Caco-2 (cell line): ENCODE data around the gene TEX9. TPM values are rescaled to one million over a fixed set of nuclear protein-coding genes. Genes with fewer than 3 reads are reported as not detected.

Experiments used
- BruUV-seq: library from RNA; stranded (reverse); fragments of 400-500 nt; replicated peaks from 2 replicates; lab custom pipeline; 2021; lab: Mats Ljungman, UMichigan
- CTCF ChIA-PET: fragments of 300-600 bp; sonication (Branson Sonifier 250); formaldehyde crosslinking; loops from one replicate; lab custom pipeline; 2022; ENCODE audit warnings: antibody characterized with exemption; lab: Charles Lee
- POLR2A ChIA-PET: fragments of 300-600 bp; sonication (Branson Sonifier 250); formaldehyde crosslinking; loops from one replicate; lab custom pipeline; 2022; ENCODE audit warnings: antibody characterized with exemption; lab: Charles Lee
- DNase-seq, 2 experiments: peaks; one replicate each; pipeline versions ENCODE4 v3.0.0 to v3.0.0-alpha.2; 2020 to 2022
- H3K27me3 ChIP-seq: replicated peaks from 2 replicates; pipeline ENCODE4 v1.6.0; 2011; ENCODE audit warnings: low read length; ENCODE audit not compliant: control insufficient read depth, insufficient read depth
- H3K36me3 ChIP-seq: 2 replicates; pipeline ENCODE4 v1.5.1; 2011; ENCODE audit warnings: low read length; ENCODE audit not compliant: control insufficient read depth, insufficient read depth
- H3K4me1 ChIP-seq: fragments of 250-450 bp; sonication (Bioruptor Pico); 2 replicates; pipeline ENCODE4 v1.5.1; 2020; ENCODE audit warnings: mild to moderate bottlenecking
- H3K4me3 ChIP-seq: 2 replicates; pipeline ENCODE4 v1.5.1; 2011; ENCODE audit warnings: low read depth, mild to moderate bottlenecking, control low read depth, low read length
- H3K9me3 ChIP-seq: fragments of 250-450 bp; sonication (Bioruptor Pico); 2 replicates; pipeline ENCODE4 v1.5.1; 2020; ENCODE audit warnings: mild to moderate bottlenecking, moderate library complexity
- H3K27ac Mint-ChIP-seq: one replicate; pipeline ENCODE4 v1.8.0; 2022; ENCODE audit warnings: mixed read lengths; ENCODE audit not compliant: unreplicated experiment
- H3K27me3 Mint-ChIP-seq: one replicate; pipeline ENCODE4 v1.8.0; 2022; ENCODE audit warnings: mixed read lengths; ENCODE audit not compliant: insufficient read depth, unreplicated experiment
- H3K36me3 Mint-ChIP-seq: one replicate; pipeline ENCODE4 v1.8.0; 2022; ENCODE audit warnings: mild to moderate bottlenecking, mixed read lengths; ENCODE audit not compliant: insufficient read depth, unreplicated experiment
- H3K4me1 Mint-ChIP-seq: one replicate; pipeline ENCODE4 v1.8.0; 2022; ENCODE audit warnings: low read depth, mixed read lengths; ENCODE audit not compliant: unreplicated experiment
- H3K4me3 Mint-ChIP-seq: one replicate; pipeline ENCODE4 v1.8.0; 2022; ENCODE audit warnings: mild to moderate bottlenecking, moderate library complexity, mixed read lengths; ENCODE audit not compliant: unreplicated experiment
- H3K9me3 Mint-ChIP-seq: one replicate; pipeline ENCODE4 v1.8.0; 2022; ENCODE audit warnings: mixed read lengths; ENCODE audit not compliant: unreplicated experiment
- CTCF ChIP-seq, 2 experiments: fragments of 200-600 bp in 1 of 2; IDR thresholded peaks; 1 replicate in 1 of 2; 2 replicates in 1 of 2; pipeline versions ENCODE4 v1.5.1 to v1.8.0; 2011 to 2022; ENCODE audit warnings: antibody characterized with exemption in 1 of 2, control low read depth in 1 of 2, inconsistent platforms in 1 of 2, low read depth in 1 of 2, low read length in 1 of 2, mild to moderate bottlenecking in 1 of 2, moderate library complexity in 1 of 2; ENCODE audit not compliant: insufficient read depth in 1 of 2, severe bottlenecking in 1 of 2, unreplicated experiment in 1 of 2
- intact Hi-C: fragments of 100-400 bp; cut with micrococcal nuclease; formaldehyde crosslinking; loops from one replicate; pipeline ENCODE4 v1.10.0; 2022; ENCODE audit not compliant: unreplicated experiment
- total RNA-seq: library from RNA; stranded (reverse); gene quantifications from 2 replicates; pipeline ENCODE4 v1.2.3, GENCODE V29; 2022

TEX9 gene
- total RNA-seq, 1 experiment from 2014 or later, result 1.9 TPM

- Mint-ChIP-seq H3K36me3 (no peaks in the 10 kb centered on the region), H3K4me1 (no peaks in the 10 kb centered on the region), H3K27me3 (peaks cover 18% of the 10 kb centered on the region), H3K4me3 (no peak overlapping the region), H3K27ac (no peak overlapping the region), H3K9me3 (peaks cover 2% of the 10 kb centered on the region)
- Histone ChIP-seq H3K36me3 (no peaks in the 10 kb centered on the region), H3K4me1 (no peaks in the 10 kb centered on the region), H3K9me3 (no peaks in the 10 kb centered on the region), H3K27me3 (no peaks in the 10 kb centered on the region), H3K4me3 (no peak overlapping the region)
- CTCF ChIA-PET, result no interaction called here
- DNase-seq, result no peak
- intact Hi-C loops, result no loop called here
- POLR2A ChIA-PET, result no interaction called here
- no TSS peak for BruUV-seq
- TF ChIP-seq CTCF (IDR thresholded peaks at IDR 0.05; ENCODE audit: insufficient read depth in 1 of 2, low read depth in 1 of 2, low read length in 1 of 2, severe bottlenecking in 1 of 2, unreplicated experiment in 1 of 2), result no peak
Observed at GRCh38 chr15:56325186-56325585, 40.0 kb upstream of the TEX9 start.

- no peak for DNase-seq
- no peak overlapping the region for H3K27ac Mint-ChIP-seq
- intact Hi-C loops, result no loop called here
- H3K9me3 Mint-ChIP-seq, result peaks cover 18% of the 10 kb centered on the region
- no peak for TF ChIP-seq CTCF (IDR thresholded peaks at IDR 0.05; ENCODE audit: insufficient read depth in 1 of 2, low read depth in 1 of 2, low read length in 1 of 2, severe bottlenecking in 1 of 2, unreplicated experiment in 1 of 2)
- Histone ChIP-seq H3K36me3 (no peaks in the 10 kb centered on the region), H3K27me3 (no peaks in the 10 kb centered on the region), H3K4me1 (no peaks in the 10 kb centered on the region), H3K9me3 (no peaks in the 10 kb centered on the region), H3K4me3 (no peak overlapping the region)
- no peaks in the 10 kb centered on the region for H3K36me3 Mint-ChIP-seq
- H3K4me3 Mint-ChIP-seq, result no peak overlapping the region
- BruUV-seq, result no TSS peak
- H3K27me3 Mint-ChIP-seq, result peaks cover 11% of the 10 kb centered on the region
- CTCF ChIA-PET, result no interaction called here
- no peaks in the 10 kb centered on the region for H3K4me1 Mint-ChIP-seq
- POLR2A ChIA-PET, result no interaction called here
Observed at GRCh38 chr15:56327721-56328502, 37.3 kb upstream of the TEX9 start.

GRCh38 chr15:56337084-56337725 lies 28.0 kb upstream of the TEX9 start:
- no peaks in the 10 kb centered on the region for H3K27me3 ChIP-seq
- CTCF ChIA-PET, result no interaction called here
- POLR2A ChIA-PET, result no interaction called here
- DNase-seq, result no peak
- Mint-ChIP-seq H3K27ac (no peak overlapping the region), H3K27me3 (peaks cover 4% of the 10 kb centered on the region), H3K4me3 (no peak overlapping the region), H3K36me3 (no peaks in the 10 kb centered on the region), H3K9me3 (peaks cover 18% of the 10 kb centered on the region), H3K4me1 (no peaks in the 10 kb centered on the region)
- intact Hi-C loops, result no loop called here
- H3K4me1 ChIP-seq, result no peaks in the 10 kb centered on the region
- no TSS peak for BruUV-seq
- no peak overlapping the region for H3K4me3 ChIP-seq
- H3K9me3 ChIP-seq, result no peaks in the 10 kb centered on the region
- no peak for TF ChIP-seq CTCF (IDR thresholded peaks at IDR 0.05; ENCODE audit: insufficient read depth in 1 of 2, low read depth in 1 of 2, low read length in 1 of 2, severe bottlenecking in 1 of 2, unreplicated experiment in 1 of 2)
- no peaks in the 10 kb centered on the region for H3K36me3 ChIP-seq
